Loucy (cell line): Measurements from ENCODE around the gene FAM117A.

Source experiments
- H2AFZ ChIP-seq: fragments of 200-600 bp; sonication (generic); 2 replicates; pipeline ENCODE4 v1.6.0; 2016; ENCODE audit warnings: antibody characterized with exemption, mild to moderate bottlenecking, low read length, moderate library complexity
- H3F3A ChIP-seq: fragments of 200-600 bp; 2 replicates; pipeline ENCODE4 v1.6.0; 2016; ENCODE audit warnings: antibody characterized with exemption, low read depth, mild to moderate bottlenecking
- H3K27me3 ChIP-seq: fragments of 200-600 bp; sonication (generic); 2 replicates; pipeline ENCODE4 v1.6.1; 2014; ENCODE audit warnings: low read length, mild to moderate bottlenecking; ENCODE audit not compliant: insufficient read depth, poor library complexity, severe bottlenecking
- H3K36me3 ChIP-seq: fragments of 200-600 bp; sonication (generic); 2 replicates; pipeline ENCODE4 v1.6.1; 2016; ENCODE audit warnings: low read length; ENCODE audit not compliant: insufficient read depth
- H3K4me1 ChIP-seq: fragments of 200-600 bp; sonication (generic); 2 replicates; pipeline ENCODE4 v1.5.1; 2014; ENCODE audit warnings: low read length, mild to moderate bottlenecking; ENCODE audit not compliant: insufficient read depth, poor library complexity, severe bottlenecking
- H3K4me2 ChIP-seq: fragments of 200-600 bp; sonication (generic); 2 replicates; pipeline ENCODE4 v1.6.0; 2014; ENCODE audit warnings: antibody characterized with exemption, low read length, low read depth, mild to moderate bottlenecking; ENCODE audit not compliant: poor library complexity, severe bottlenecking
- H3K4me3 ChIP-seq: fragments of 200-600 bp; sonication (generic); 2 replicates; pipeline ENCODE4 v1.5.1; 2014; ENCODE audit warnings: low read length, mild to moderate bottlenecking, mixed read lengths; ENCODE audit not compliant: poor library complexity, severe bottlenecking
- H3K79me2 ChIP-seq: fragments of 200-600 bp; sonication (generic); 2 replicates; pipeline ENCODE4 v1.6.1; 2014; ENCODE audit warnings: low read length; ENCODE audit not compliant: insufficient read depth
- H3K9ac ChIP-seq: fragments of 200-600 bp; sonication (generic); 2 replicates; pipeline ENCODE4 v1.6.0; 2014; ENCODE audit warnings: mild to moderate bottlenecking, low read depth, low read length, moderate library complexity; ENCODE audit not compliant: poor library complexity, severe bottlenecking
- H3K9me2 ChIP-seq: fragments of 200-600 bp; sonication (generic); replicated peaks from 2 replicates; pipeline ENCODE4 v1.6.1; 2016; ENCODE audit warnings: low read depth, low read length, mixed read lengths
- H3K9me3 ChIP-seq: fragments of 200-600 bp; sonication (generic); 2 replicates; pipeline ENCODE4 v1.6.1; 2014; ENCODE audit warnings: mild to moderate bottlenecking, antibody characterized with exemption, low read length, low read depth; ENCODE audit not compliant: insufficient read depth
- H4K20me1 ChIP-seq: fragments of 200-600 bp; sonication (generic); 2 replicates; pipeline ENCODE4 v1.6.0; 2014; ENCODE audit warnings: antibody characterized with exemption, low read length, mild to moderate bottlenecking; ENCODE audit not compliant: insufficient read depth, poor library complexity, severe bottlenecking
- EZH2phosphoT487 ChIP-seq: fragments of 200-600 bp; IDR thresholded peaks from 2 replicates; pipeline ENCODE4 v1.6.1; 2018; ENCODE audit warnings: antibody characterized with exemption, mild to moderate bottlenecking, moderate library complexity, borderline replicate concordance
- TF ChIP-seq, protein P1 (sequence below): fragments of 200-600 bp; sonication (generic); conservative IDR thresholded peaks from 2 replicates; pipeline ENCODE4 v1.5.1; 2014; ENCODE audit warnings: mild to moderate bottlenecking, antibody characterized with exemption, low read length

FAM117A gene

DNA sequence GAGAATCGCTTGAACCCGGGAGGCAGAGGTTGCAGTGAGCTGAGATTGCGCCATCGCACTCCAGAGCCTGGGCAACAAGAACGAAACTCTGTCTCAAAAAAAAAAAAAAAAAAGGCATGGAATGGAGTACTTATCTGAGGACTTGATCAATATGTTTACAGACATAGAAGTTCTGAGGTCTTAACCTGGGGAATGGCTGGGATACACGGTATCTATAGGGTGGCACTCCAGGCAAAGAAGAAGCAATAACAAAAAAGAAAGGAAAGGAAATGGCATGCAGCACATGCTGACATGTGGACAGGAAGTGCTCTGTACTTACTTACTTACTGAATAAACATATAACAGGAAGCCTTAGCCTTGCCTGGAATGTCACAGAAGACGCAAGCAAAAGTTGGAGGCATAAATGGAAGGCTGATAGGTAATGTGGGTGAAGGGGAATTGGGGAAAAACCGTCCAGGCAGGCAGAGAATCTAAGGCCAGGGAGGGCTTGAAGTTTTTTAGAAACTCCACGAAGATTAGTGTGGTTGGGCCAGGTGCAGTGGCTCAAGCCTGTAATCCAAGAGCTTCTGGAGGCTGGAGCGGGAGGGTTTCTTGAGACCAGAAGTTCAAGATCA, 75.9 kb downstream of the FAM117A start:
- H3F3A ChIP-seq = no peaks in the 10 kb centered on the region
- no peaks in the 10 kb centered on the region for H3K27me3 ChIP-seq
- H4K20me1 ChIP-seq = no peaks in the 10 kb centered on the region
- H3K9me2 ChIP-seq = no peaks in the 10 kb centered on the region
- H2AFZ ChIP-seq = peak overlapping the region; percentile 94
- peak overlapping the region; percentile 48 for H3K4me2 ChIP-seq
- H3K79me2 ChIP-seq = no peaks in the 10 kb centered on the region
- peaks cover 14% of the 10 kb centered on the region for H3K4me1 ChIP-seq
- peak overlapping the region; percentile 38 for H3K9ac ChIP-seq
- no peaks in the 10 kb centered on the region for H3K36me3 ChIP-seq
- peak overlapping the region; percentile 55 for H3K4me3 ChIP-seq
- H3K9me3 ChIP-seq = no peaks in the 10 kb centered on the region
- TF ChIP-seq, protein P1, sequence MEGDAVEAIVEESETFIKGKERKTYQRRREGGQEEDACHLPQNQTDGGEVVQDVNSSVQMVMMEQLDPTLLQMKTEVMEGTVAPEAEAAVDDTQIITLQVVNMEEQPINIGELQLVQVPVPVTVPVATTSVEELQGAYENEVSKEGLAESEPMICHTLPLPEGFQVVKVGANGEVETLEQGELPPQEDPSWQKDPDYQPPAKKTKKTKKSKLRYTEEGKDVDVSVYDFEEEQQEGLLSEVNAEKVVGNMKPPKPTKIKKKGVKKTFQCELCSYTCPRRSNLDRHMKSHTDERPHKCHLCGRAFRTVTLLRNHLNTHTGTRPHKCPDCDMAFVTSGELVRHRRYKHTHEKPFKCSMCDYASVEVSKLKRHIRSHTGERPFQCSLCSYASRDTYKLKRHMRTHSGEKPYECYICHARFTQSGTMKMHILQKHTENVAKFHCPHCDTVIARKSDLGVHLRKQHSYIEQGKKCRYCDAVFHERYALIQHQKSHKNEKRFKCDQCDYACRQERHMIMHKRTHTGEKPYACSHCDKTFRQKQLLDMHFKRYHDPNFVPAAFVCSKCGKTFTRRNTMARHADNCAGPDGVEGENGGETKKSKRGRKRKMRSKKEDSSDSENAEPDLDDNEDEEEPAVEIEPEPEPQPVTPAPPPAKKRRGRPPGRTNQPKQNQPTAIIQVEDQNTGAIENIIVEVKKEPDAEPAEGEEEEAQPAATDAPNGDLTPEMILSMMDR = no peak
- no peak for TF ChIP-seq EZH2phosphoT487

- no peaks in the 10 kb centered on the region for H3K9me2 ChIP-seq
- H3K4me1 ChIP-seq = peaks cover 5% of the 10 kb centered on the region
- H3K79me2 ChIP-seq = peaks cover 10% of the 10 kb centered on the region
- no peak overlapping the region for H3K4me2 ChIP-seq
- H2AFZ ChIP-seq = no peak overlapping the region
- H3K36me3 ChIP-seq = no peaks in the 10 kb centered on the region
- H3K9me3 ChIP-seq = no peaks in the 10 kb centered on the region
- no peaks in the 10 kb centered on the region for H3F3A ChIP-seq
- no peaks in the 10 kb centered on the region for H3K27me3 ChIP-seq
- H3K9ac ChIP-seq = no peak overlapping the region
- H3K4me3 ChIP-seq = no peak overlapping the region
- H4K20me1 ChIP-seq = peaks cover 9% of the 10 kb centered on the region
- TF ChIP-seq EZH2phosphoT487 = no peak
- TF ChIP-seq, protein P1 = no peak
These were observed 82.6 kb downstream of the FAM117A start for GRCh38 chr17:49681106-49681979.

DNA sequence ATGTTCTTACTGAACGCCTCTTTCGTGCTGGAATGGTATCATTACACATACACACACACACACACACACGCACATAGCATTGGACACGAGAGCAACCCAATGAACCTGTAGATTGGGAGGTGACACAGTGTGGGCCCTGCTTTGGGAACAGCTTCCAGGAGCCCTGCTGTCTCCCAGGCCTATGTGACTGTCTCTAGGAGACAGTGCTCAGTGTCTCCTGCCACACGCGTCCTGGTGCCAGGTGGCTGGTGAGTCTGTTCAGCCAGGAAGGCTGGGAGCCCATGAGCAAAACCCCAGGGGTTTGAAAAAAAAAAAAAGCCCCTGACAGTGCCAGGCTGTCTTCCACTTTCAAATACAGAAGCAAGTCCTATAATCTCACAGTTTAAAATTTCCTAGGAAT, 83.6 kb downstream of the FAM117A start:
- TF ChIP-seq EZH2phosphoT487 = no peak
- no peak overlapping the region for H3K4me3 ChIP-seq
- peaks cover 20% of the 10 kb centered on the region for H3K79me2 ChIP-seq
- H3K4me2 ChIP-seq = no peak overlapping the region
- no peaks in the 10 kb centered on the region for H3K36me3 ChIP-seq
- H3K9me3 ChIP-seq = no peaks in the 10 kb centered on the region
- H2AFZ ChIP-seq = no peak overlapping the region
- peaks cover 14% of the 10 kb centered on the region for H3K4me1 ChIP-seq
- no peak overlapping the region for H3K9ac ChIP-seq
- H3K27me3 ChIP-seq = no peaks in the 10 kb centered on the region
- no peaks in the 10 kb centered on the region for H3F3A ChIP-seq
- H4K20me1 ChIP-seq = peaks cover 19% of the 10 kb centered on the region
- no peaks in the 10 kb centered on the region for H3K9me2 ChIP-seq
